Measurements from ENCODE around the gene THUMPD2.

DNA sequence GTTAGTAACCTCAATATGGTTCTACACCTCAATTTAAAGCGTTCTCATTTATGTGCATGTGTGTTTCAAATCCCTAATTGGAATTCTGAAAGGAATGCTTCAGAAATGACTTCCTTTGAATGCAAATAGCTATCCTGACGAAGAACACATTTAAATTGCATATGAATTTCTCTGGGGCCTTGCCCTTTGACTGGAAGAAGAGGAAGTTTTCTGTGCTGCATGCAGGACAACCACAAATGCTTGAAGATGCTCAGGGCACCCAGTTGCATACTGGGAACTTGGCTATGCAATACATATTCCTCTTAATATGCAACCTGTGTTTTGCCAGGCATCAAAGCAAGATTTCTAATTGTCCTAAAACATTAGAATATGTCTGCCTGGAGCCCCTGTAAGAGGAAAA is 58.1 kb downstream of the THUMPD2 start:
- TF ChIP-seq, protein P1, sequence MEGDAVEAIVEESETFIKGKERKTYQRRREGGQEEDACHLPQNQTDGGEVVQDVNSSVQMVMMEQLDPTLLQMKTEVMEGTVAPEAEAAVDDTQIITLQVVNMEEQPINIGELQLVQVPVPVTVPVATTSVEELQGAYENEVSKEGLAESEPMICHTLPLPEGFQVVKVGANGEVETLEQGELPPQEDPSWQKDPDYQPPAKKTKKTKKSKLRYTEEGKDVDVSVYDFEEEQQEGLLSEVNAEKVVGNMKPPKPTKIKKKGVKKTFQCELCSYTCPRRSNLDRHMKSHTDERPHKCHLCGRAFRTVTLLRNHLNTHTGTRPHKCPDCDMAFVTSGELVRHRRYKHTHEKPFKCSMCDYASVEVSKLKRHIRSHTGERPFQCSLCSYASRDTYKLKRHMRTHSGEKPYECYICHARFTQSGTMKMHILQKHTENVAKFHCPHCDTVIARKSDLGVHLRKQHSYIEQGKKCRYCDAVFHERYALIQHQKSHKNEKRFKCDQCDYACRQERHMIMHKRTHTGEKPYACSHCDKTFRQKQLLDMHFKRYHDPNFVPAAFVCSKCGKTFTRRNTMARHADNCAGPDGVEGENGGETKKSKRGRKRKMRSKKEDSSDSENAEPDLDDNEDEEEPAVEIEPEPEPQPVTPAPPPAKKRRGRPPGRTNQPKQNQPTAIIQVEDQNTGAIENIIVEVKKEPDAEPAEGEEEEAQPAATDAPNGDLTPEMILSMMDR (IDR thresholded peaks at IDR 0.05), result no peak
- no peak for TF ChIP-seq ZFX (IDR thresholded peaks at IDR 0.05; ENCODE audit: borderline replicate concordance)

Measured in 22Rv1 (cell line).